NOMO-1 treated with DMSO at 0.1 percent for 48 hours (cell line): ENCODE measurements around the gene LMOD1.
A peak's percentile ranks its signal among the peaks of the same experiment; 100 is the strongest.

Experiments used
- DNase-seq: peaks from one replicate; lab custom pipeline; 2025; ENCODE audit not compliant: unreplicated experiment; lab: John Stamatoyannopoulos, UW

The LMOD1 gene

GRCh38 chr1:201894343-201895119, 51.8 kb downstream of the LMOD1 start:
- no peak for DNase-seq

GRCh38 chr1:201893431-201893830, 52.9 kb downstream of the LMOD1 start:
- DNase-seq, result no peak

- DNase-seq, result no peak
Measured at GRCh38 chr1:201892211-201892610, 54.1 kb downstream of the LMOD1 start.

- no peak for DNase-seq
Measured at GRCh38 chr1:201891451-201892045, 54.8 kb downstream of the LMOD1 start.

- DNase-seq, result no peak
Measured at GRCh38 chr1:201890806-201891450, 55.4 kb downstream of the LMOD1 start.

GRCh38 chr1:201890223-201890622, 56.1 kb downstream of the LMOD1 start:
- no peak for DNase-seq

GRCh38 chr1:201889090-201889968, 57.0 kb downstream of the LMOD1 start:
- DNase-seq, result no peak

GRCh38 chr1:201888282-201889089, 57.9 kb downstream of the LMOD1 start, which contains the start of gene SHISA4:
Gene SHISA4, plus strand, starts transcription at chr1:201888898. Its CDS starts 97 bp downstream, at chr1:201888995.
- DNase-seq, result no peak

- no peak for DNase-seq
Measured at GRCh38 chr1:201887116-201887866, 59.1 kb downstream of the LMOD1 start.

GRCh38 chr1:201886103-201886885, 60.1 kb downstream of the LMOD1 start:
- no peak for DNase-seq

- no peak for DNase-seq
Measured at GRCh38 chr1:201885531-201886075, 60.7 kb downstream of the LMOD1 start.

- DNase-seq, result no peak
Measured at GRCh38 chr1:201884425-201884824, 61.9 kb downstream of the LMOD1 start.

- peak; percentile 86 for DNase-seq
Measured at GRCh38 chr1:201883786-201884185, 62.6 kb downstream of the LMOD1 start.

- no peak for DNase-seq
Measured at GRCh38 chr1:201883266-201883665, 63.1 kb downstream of the LMOD1 start.

- DNase-seq, result peak; percentile 96
Measured at GRCh38 chr1:201882665-201883132, 63.6 kb downstream of the LMOD1 start.

- no peak for DNase-seq
Measured at GRCh38 chr1:201881617-201882016, 64.7 kb downstream of the LMOD1 start.

- DNase-seq, result peak; percentile 37
Measured at GRCh38 chr1:201880928-201881571, 65.3 kb downstream of the LMOD1 start.

- peak; percentile 35 for DNase-seq
Measured at GRCh38 chr1:201877877-201878401, 68.4 kb downstream of the LMOD1 start.
